Measurements from ENCODE around the gene CLEC4F. TPM values are rescaled to one million over a fixed set of nuclear protein-coding genes. Genes with fewer than 3 reads are reported as not detected.
A peak's percentile ranks its signal among the peaks of the same experiment; 100 is the strongest.

Gene CLEC4F
- total RNA-seq, 1 donor from 2014 or later, result not detected

DNA sequence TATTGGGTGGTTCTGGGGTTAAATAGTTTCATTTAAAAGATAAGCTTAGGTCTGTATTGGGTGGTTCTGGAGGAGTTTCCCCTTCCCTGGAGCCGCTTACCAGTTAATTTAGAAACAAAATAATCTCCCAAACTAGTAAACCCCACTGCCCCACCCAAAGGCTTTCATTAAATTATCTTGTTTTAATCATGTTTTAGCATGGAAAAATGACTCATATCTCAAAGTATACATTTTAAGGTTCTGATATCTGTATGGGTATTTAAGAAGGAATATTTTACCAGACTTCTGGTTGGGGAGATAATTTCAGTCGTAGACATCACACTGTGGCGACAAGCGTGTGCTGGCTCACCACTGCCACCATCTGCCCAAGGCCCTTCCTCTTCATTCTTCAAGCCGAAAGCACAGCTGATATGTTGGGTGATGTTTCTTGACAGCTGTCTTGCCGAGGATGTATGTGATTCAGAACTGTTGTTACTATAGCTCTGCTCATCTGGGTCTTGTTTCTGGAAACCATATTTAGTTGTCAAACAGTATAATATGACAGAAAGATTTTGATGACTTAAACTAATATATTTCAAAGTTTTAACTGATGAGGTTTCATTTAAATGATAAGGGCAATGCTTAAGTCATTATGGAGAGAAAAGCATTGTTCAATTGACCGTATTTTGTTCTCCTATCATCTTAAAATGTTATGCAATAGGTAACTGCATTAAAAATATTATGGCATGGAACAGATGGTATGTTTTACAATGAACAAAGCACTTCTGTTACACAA, 35.1 kb downstream of the CLEC4F start:
- Mint-ChIP-seq H3K36me3 (ENCODE audit: insufficient read depth) (no peaks in the 10 kb centered on the region), H3K27me3 (peaks cover 66% of the 10 kb centered on the region), H3K27ac (no peak overlapping the region), H3K4me3 (ENCODE audit: low read depth) (no peak overlapping the region), H3K4me1 (ENCODE audit: low read depth) (peaks cover 6% of the 10 kb centered on the region), H3K9me3 (ENCODE audit: low read depth) (no peaks in the 10 kb centered on the region)
- no peak for DNase-seq (ENCODE audit: low spot score, unreplicated experiment)
- TF ChIP-seq, protein P1, sequence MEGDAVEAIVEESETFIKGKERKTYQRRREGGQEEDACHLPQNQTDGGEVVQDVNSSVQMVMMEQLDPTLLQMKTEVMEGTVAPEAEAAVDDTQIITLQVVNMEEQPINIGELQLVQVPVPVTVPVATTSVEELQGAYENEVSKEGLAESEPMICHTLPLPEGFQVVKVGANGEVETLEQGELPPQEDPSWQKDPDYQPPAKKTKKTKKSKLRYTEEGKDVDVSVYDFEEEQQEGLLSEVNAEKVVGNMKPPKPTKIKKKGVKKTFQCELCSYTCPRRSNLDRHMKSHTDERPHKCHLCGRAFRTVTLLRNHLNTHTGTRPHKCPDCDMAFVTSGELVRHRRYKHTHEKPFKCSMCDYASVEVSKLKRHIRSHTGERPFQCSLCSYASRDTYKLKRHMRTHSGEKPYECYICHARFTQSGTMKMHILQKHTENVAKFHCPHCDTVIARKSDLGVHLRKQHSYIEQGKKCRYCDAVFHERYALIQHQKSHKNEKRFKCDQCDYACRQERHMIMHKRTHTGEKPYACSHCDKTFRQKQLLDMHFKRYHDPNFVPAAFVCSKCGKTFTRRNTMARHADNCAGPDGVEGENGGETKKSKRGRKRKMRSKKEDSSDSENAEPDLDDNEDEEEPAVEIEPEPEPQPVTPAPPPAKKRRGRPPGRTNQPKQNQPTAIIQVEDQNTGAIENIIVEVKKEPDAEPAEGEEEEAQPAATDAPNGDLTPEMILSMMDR (IDR thresholded peaks at IDR 0.05; ENCODE audit: unreplicated experiment), result peak; percentile 45

DNA sequence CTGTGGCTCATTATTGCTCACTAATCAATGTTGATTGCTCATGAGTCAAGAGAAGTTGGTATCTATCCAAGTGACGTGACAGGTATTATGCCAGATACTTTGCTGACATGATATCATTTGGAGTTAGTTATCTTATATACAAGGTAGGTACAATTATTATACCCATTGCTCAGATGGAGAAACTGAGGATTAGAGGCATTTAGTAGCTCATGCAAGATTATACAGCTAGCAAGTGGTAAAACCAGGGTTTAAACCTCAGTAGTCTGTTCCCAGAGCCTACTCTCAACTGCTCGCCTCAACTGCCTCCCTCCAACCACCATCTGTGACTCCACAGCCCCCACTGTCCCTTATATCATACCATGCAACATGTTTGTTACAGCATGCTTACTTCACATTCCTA, 36.1 kb downstream of the CLEC4F start:
- TF ChIP-seq, protein P1 (IDR thresholded peaks at IDR 0.05; ENCODE audit: unreplicated experiment), result no peak
- H3K9me3 Mint-ChIP-seq (ENCODE audit: low read depth), result no peaks in the 10 kb centered on the region
- peaks cover 67% of the 10 kb centered on the region for H3K27me3 Mint-ChIP-seq

DNA sequence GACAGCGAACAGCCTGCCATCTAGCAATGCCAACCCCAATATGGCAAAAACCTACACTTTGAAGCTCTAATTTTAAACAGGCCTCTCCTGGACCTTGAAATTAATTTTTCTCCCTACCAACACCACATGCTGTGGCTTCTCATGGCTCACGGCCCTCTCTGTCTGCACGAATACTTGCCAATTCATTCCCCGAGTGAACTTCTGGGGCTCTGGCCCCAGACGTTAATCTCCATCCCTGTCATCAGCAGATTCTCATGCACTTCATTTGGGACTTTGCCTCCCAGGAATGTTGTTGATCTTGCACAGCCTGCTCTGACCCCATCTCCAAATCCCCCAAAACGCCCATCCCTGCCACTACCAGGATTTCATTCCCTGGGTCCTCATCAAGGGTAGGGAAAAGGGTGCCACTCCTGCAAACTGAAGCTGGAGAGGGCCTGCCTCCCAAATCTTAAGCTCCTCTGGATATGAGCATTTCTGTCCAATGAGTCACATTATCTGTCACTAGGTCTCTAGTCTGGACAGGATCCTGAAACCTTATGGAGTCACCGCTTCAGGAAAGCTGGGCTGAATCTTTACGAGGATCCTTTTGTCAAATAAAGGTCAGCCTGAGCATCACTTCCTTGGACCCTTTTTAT, 40.4 kb downstream of the CLEC4F start:
- no peak for DNase-seq (ENCODE audit: low spot score, unreplicated experiment)
- H3K9me3 Mint-ChIP-seq (ENCODE audit: low read depth), result no peaks in the 10 kb centered on the region
- H3K27me3 Mint-ChIP-seq, result peaks cover 59% of the 10 kb centered on the region
- H3K4me1 Mint-ChIP-seq (ENCODE audit: low read depth), result no peaks in the 10 kb centered on the region
- H3K27ac Mint-ChIP-seq, result no peak overlapping the region
- TF ChIP-seq, protein P1 (IDR thresholded peaks at IDR 0.05; ENCODE audit: unreplicated experiment), result no peak
- no peaks in the 10 kb centered on the region for H3K36me3 Mint-ChIP-seq (ENCODE audit: insufficient read depth)
- no peak overlapping the region for H3K4me3 Mint-ChIP-seq (ENCODE audit: low read depth)

More for the DNA sequence above, 36.1 kb downstream of the CLEC4F start:
- no peak overlapping the region for H3K4me3 Mint-ChIP-seq (ENCODE audit: low read depth)
- H3K27ac Mint-ChIP-seq, result no peak overlapping the region
- peaks cover 4% of the 10 kb centered on the region for H3K4me1 Mint-ChIP-seq (ENCODE audit: low read depth)
- DNase-seq (ENCODE audit: low spot score, unreplicated experiment), result no peak
- no peaks in the 10 kb centered on the region for H3K36me3 Mint-ChIP-seq (ENCODE audit: insufficient read depth)

DNA sequence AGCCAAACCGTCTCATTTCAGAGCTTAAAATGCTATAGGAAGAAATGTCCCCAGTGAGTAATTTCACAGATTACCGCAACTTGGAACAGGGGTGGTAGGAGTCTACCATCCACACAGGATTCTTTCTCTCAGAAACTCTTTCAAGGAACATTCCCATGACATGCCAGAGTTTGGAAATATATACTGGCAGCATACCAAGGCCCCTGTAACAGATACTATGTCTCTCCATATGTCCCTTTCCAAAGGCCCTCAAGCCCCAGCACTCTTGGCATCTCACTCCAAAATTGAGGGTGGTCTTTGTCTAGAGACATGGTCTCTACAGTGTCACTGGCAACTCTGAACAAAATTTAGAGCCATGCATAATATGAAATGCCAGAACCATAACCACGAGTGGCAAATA, 40.9 kb downstream of the CLEC4F start:
- no peak for DNase-seq (ENCODE audit: low spot score, unreplicated experiment)
- H3K4me3 Mint-ChIP-seq (ENCODE audit: low read depth), result no peak overlapping the region
- no peaks in the 10 kb centered on the region for H3K9me3 Mint-ChIP-seq (ENCODE audit: low read depth)
- no peak overlapping the region for H3K27ac Mint-ChIP-seq
- no peaks in the 10 kb centered on the region for H3K4me1 Mint-ChIP-seq (ENCODE audit: low read depth)
- H3K36me3 Mint-ChIP-seq (ENCODE audit: insufficient read depth), result no peaks in the 10 kb centered on the region
- H3K27me3 Mint-ChIP-seq, result peaks cover 64% of the 10 kb centered on the region
- TF ChIP-seq, protein P1 (IDR thresholded peaks at IDR 0.05; ENCODE audit: unreplicated experiment), result no peak

DNA sequence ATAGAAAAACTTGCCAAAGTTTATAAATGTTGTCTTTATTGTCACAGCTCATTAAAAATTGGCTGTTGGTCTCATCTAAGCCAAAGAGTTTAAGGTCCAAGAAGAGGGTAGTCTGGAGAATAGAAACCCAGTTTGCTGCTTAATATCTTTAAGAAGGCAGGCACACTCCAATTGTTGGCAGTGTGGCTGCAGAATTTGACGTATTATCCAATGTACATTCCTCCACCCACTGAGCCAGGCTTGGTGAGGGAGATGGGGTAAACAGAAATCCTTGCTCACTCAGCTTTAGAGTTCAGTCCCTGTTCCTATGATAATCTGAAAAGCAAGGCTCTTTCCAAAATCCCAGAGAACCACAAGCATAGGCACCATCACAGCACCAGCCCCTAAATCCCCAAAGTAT, 41.7 kb downstream of the CLEC4F start:
- TF ChIP-seq, protein P1 (IDR thresholded peaks at IDR 0.05; ENCODE audit: unreplicated experiment), result no peak
- DNase-seq (ENCODE audit: low spot score, unreplicated experiment), result no peak
- Mint-ChIP-seq H3K4me1 (ENCODE audit: low read depth) (no peaks in the 10 kb centered on the region), H3K36me3 (ENCODE audit: insufficient read depth) (no peaks in the 10 kb centered on the region), H3K27ac (no peak overlapping the region), H3K27me3 (peaks cover 72% of the 10 kb centered on the region), H3K9me3 (ENCODE audit: low read depth) (no peaks in the 10 kb centered on the region), H3K4me3 (ENCODE audit: low read depth) (no peak overlapping the region)
